HG02970 (cell line): ENCODE results near the gene NABP1.
"Not testable (repeated sequence)": the region's sequence is repeated elsewhere in the genome, so short reads cannot be mapped to it uniquely, and the experiment has no call there.

Experiments
- ATAC-seq: cut with Tn5 transposase; IDR thresholded peaks from one replicate; pipeline ENCODE4 v1.9.1; 2021; ENCODE audit warnings: mild to moderate bottlenecking, moderate library complexity, moderate number of reproducible peaks; ENCODE audit not compliant: unreplicated experiment, low FRiP score

Gene NABP1

DNA sequence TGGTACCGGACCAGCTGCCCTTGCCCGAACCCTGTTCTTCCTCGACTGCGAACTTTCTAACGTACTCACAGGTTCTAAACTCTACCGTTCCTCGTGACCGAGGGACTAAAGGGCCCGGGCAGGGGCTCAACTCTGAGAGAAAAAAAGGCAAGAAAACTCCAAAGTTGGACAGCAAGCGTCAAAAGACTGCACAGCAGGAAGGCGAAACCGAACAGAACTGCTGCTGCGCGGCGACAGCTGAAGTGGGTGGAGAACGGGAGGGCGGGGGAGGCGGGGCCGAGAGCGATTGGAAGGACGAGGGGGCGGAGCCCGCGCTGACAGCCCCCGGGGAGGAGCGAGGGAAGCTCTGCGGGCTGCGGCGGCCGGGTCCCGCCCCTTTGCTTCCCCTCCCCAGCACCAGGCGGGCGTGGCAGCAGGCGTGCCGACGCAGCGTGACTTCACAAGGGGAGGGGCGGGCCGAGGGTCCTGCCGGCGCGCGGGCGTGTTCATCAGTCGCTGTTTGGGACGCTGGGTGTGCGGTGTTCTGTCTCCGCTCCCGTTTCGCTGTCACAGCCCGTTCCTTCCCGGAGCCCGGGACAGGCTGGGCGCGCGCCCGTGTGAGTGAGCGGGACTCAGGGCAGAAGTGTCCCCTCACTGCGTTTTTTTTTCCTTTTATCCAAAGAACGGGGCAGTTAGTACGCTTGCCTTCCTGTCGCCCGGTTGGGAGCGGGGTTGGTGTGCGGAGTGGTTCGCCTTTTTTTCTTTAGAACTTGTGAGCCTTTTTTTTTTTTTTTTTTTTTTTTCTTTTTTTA is at the start of gene NABP1:
NABP1 (plus strand) TSS at position 491 of the 791 bp plus-strand sequence. CDS start 479 bp downstream, outside the sequence.
- ATAC-seq: peak; percentile 87

DNA sequence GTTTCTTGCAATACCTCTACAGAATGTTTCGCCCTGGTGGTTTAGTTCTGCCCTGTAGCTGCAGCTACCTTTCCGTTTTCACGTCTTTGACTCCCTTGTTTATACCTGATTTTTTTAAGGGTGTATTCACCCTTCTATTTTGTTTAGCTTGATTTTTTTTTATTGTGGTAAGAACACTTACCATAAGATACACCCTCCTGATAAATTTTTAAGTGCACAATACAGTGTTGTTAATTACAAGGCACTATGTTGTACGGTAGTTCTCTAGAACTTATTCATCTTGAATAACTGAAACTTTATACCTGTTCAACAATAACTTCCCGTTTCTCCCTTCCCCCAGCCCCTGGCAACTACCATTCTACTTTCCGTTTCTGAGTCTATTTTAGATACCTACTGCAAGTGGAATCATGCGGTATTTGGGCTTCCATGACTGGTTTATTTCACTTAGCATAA is 48.9 kb upstream of the NABP1 start:
- no peak for ATAC-seq

DNA sequence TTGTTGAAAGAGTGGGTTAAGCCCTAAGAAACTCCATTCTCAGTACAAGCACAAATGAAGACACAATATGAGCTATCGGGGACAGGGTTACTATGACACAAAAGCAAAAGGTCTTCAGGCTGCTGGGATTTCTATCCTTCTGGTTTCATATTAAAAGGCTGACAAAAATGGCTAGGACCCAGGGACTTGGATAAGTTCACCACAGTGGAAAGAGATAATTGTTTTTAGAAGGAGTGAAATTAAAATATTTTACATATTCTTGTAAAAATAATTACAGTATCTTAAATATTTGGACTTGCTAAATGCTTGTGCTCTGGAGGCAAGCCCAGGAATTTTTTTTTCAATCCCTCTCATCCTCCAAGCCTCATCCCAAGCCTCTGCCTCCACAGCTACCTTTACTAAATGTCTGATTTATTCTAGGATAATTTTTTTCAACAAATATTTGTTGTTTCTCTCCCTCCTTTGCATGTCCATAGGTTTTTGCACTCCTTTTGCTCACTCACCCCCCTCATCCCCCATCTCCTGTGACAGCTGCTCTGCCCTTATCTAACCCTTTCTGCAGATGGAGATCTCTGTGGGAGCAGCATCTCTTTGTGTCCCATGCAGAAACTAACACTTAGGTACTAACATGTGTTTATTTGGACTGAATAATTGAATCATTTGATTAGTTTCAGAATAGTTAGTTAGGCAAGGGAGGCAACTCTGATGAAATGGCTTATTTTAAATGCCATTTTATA is 47.8 kb upstream of the NABP1 start:
- ATAC-seq: no peak

GRCh38 chr2:191631754-191632153 is 46.2 kb upstream of the NABP1 start:
- no peak for ATAC-seq

GRCh38 chr2:191632426-191632825 is 45.5 kb upstream of the NABP1 start:
- ATAC-seq: no peak

DNA sequence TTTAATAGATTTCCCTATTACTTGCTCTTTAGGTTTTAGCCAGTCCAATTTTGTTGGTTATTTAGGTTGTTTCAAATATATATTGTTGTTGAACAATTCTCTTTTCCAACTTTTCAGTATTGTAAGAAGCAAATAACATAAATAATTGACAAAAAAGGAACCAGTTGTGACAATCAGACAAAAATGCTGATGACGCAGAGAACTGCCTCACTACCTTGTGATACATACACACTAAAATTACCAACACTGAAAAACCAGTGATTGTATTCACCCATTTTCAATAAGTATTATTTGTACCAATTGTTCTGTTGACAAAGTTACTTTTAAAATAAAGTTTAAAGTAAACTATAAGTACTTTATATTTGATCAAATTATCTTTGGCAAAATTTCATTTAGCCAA is 43.1 kb upstream of the NABP1 start:
- no peak for ATAC-seq

GRCh38 chr2:191635333-191636234 is 42.4 kb upstream of the NABP1 start:
- ATAC-seq: peak; percentile 74

- no peak for ATAC-seq
Measured at GRCh38 chr2:191636235-191636543, 41.7 kb upstream of the NABP1 start.

DNA sequence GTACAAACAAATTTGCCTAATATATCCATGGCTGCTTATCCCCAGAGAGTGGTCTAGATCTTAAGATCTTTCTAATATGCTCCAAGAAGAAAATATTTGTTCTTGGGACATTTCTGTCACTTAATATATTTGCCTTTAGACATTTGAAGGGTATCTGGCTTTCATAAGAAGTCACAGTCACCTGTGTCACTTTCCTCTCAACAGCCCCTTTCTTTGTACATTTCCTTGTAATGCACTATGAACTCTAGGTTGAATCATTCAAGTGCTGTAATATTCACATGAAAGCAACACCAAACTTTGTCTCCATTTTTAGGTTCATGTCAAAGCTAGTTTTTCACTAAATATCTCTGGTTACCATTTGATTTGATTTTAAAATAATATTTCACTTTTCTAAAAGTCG is 41.4 kb upstream of the NABP1 start:
- no peak for ATAC-seq

DNA sequence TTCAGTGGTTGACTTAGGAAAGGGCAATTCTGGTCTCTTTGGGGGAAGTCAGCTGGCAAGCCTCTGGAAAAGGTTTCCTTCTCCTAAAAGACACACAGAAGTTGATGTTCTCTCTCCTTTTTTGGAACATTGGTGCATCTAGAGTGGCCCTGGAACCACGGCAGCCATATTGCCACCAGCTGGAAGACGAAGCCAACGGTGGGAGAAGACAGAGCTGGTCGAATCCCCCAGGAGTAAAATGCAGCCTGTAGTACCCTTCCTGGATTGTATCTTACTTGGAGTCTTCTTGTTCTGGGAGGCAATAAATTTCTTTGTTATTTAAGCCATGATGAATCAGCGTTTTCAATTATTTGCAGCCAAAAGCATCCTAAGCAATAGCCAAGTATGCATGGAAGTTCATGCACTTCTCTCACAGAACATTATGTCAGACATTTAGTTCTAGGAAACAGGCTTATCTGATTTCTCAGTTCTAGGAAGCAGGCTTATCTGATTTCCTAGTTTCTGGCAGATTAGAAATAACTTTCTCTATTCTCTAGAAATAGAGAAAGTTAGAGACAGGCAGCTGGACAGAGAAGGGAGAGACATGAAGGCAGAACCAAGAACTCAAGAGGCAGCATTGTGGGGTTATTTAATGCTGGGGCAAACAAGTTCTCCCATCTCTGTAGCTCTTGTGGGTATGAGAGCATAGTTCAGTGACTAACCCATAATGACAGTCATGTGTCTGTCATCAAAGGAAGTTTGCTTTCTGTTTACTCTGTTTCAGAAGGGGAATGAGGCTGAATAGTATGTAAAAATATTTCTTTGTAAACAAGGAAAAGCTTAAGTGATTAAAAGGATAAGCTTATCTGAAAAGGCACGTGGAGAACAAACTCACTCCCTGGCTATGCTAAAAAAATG is 40.5 kb upstream of the NABP1 start:
- no peak for ATAC-seq

DNA sequence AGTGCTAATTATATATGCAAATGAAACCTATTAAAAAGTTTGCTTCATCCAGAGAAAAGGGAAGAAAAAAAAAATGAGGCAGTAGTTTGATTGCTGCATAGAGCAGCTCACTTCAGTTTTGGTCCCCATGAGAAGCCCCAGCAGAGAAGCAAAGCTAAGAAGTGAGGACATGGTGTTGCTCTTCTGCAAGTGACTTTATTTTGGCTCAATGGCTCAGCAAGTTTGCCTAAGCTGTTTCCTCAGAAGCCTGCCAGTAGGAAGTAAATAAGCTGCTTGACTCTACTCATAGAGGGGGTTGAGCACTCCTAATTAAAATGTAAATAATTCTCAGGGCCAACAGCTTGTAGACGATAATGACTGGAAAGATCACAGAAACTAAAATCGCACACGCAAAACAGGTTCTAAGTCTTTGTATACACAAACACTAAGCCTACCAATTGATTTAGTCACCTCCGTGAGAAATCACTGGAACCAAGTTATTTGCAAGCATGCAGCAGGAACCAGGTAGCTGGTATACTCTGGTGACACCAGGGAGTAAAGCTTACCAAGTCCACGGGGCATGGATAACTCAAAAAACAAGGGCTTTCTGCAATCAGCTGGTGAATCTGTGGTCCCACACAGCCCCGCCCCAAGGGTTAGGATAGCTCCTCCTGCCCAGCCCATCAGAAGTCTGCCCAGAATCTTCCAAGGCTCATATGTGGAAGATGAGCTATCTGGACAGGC is 39.7 kb upstream of the NABP1 start:
- no peak for ATAC-seq

GRCh38 chr2:191638802-191639172 is 39.1 kb upstream of the NABP1 start:
- ATAC-seq: no peak

DNA sequence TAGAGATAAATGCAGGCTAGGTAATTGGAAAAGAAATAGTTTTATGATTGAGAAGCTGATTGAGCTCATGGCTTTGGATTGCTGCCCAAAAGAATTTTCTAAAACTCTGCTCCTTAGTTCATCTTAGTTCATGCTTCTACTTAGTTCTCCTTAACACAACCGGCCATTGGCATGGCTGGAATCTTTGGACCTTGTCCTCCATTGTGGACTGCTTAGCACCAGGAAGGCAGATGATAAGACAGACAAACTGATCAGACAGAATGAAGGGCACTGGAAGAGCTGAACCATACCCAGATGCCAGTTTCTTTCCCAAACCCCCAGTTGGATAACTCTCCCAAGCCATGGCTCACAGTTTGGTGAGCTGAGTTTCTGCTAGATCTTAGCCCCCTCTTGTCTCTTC is 36.3 kb upstream of the NABP1 start:
- ATAC-seq: no peak

- no peak for ATAC-seq
Measured at GRCh38 chr2:191642541-191642940, 35.4 kb upstream of the NABP1 start.

DNA sequence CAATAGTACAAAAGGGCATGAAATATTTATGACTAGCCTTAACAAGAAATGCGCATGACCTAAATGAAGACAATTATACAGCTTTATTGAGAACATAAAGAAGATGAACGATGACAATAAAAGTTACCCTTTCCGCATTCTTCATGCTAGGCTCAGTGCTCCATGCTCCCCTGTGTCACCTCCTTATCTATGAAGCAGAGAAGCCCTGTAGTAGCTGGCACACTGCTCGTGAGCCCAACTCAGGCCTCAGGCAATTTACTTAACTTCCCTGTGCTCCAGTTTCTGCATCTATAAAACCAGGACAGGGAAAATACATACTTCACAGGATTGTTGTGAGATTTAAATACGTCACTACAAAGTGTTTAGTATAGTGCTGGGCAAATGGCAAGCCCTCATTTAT is 34.5 kb upstream of the NABP1 start:
- no peak for ATAC-seq

DNA sequence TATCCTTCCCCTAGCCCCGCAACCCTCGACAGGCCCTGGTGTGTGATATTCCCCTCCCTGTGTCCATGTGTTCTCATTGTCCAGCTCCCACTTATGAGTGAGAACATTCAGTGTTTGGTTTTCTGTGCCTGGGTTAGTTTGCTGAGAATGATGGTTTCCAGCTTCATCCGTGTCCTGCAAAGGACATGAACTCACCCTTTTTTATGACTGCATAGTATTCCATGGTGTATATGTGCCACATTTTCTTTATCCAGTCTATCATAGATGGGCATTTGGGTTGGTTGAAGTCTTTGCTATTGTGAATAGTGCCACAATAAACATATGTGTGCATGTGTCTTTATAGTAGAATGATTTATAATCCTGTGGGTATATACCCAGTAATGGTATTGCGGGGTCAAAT is 33.3 kb upstream of the NABP1 start:
- not testable (repeated sequence) for ATAC-seq

GRCh38 chr2:191645032-191645431 is 32.9 kb upstream of the NABP1 start:
- ATAC-seq: no peak

DNA sequence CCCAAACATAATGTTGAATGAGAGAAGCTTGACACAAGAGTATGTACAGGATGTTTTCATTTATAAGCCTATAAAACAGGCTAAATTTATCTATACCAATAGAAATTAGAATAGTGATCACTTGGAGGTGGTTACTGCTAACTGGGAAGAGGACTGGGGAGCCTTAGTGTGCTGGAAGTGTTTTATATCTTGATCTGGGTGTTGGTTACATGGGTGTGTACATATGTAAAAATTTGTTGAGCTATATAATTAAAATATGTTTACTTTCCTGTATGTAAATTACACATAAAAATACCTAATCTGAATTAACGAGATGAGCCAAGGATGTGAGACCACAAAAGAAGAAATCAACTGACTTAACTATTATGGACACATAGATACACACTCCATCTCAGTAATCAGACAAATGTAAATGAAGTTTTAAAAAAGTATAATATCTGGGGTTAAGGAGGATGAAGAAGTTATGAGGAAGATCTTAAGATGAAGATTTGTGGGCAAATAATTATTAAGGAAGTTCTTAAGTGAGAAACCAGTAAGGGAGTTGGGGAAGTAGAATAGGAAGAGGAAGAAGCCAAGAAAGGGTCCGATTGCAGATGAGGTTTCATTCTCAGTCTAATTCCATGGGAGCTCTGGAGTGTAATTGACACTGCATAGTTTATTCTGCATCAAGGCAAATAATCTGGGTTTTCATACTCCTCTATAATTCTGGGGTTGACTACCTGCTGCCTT is 32.3 kb upstream of the NABP1 start:
- no peak for ATAC-seq
